ENCODE data around the gene CORO2A. TPM values are rescaled to one million over a fixed set of nuclear protein-coding genes. Genes with fewer than 3 reads are reported as not detected.

Gene CORO2A
- total and polyA plus RNA-seq, 2 of the 8 experiments (the other 6 are each of a cell fraction or from before 2014, with no cell fraction given): 13.7 to 27.9 TPM

- Histone ChIP-seq H4K5ac (ENCODE audit: insufficient read length, low read depth, low read length) (no peak overlapping the region), H3K4me3 (ENCODE audit: extremely low read depth in 1 of 4, insufficient read depth in 2 of 4, low read depth in 3 of 4, low read length in 4 of 4) (no peak overlapping the region), H2BK12ac (ENCODE audit: low read depth, low read length) (no peak overlapping the region), H2AFZ (ENCODE audit: low read length) (no peak overlapping the region), H3K4me2 (ENCODE audit: insufficient read depth in 1 of 2, low read depth in 2 of 2, low read length in 2 of 2) (no peak overlapping the region), H3K4ac (replicated peaks; ENCODE audit: insufficient read length, low read depth, low read length) (no peak overlapping the region), H3K36me3 (ENCODE audit: control insufficient read depth in 2 of 4, insufficient read depth in 4 of 4, low read length in 3 of 4) (peaks cover 2 to 28% (median 10%) of the 10 kb centered on the region in 4 experiments; a peak in 5 of 8 replicates), H3K9me3 (ENCODE audit: insufficient read depth in 2 of 2, low read depth in 1 of 2, low read length in 1 of 2) (no peaks in the 10 kb centered on the region), H3K79me2 (ENCODE audit: control insufficient read depth in 1 of 2, insufficient read depth in 2 of 2, low read length in 2 of 2) (no peaks in the 10 kb centered on the region), H4K20me1 (replicated peaks in 1 of 2; ENCODE audit: control insufficient read depth in 1 of 2, insufficient read depth in 2 of 2, low read length in 2 of 2) (peaks cover 4 to 7% of the 10 kb centered on the region in 2 experiments), H3K27me3 (replicated peaks in 1 of 4; ENCODE audit: control insufficient read depth in 3 of 4, extremely low read depth in 1 of 4, insufficient read depth in 3 of 4, low read length in 3 of 4) (no peaks in the 10 kb centered on the region), H2AK5ac (ENCODE audit: low read depth, low read length) (no peak overlapping the region), H3K27ac (ENCODE audit: low read depth, low read length) (no peak overlapping the region), H4K91ac (replicated peaks; ENCODE audit: insufficient read length, low read length) (no peak overlapping the region), H3K79me1 (ENCODE audit: low read depth, low read length) (no peaks in the 10 kb centered on the region), H3K23me2 (ENCODE audit: low read depth, low read length) (no peaks in the 10 kb centered on the region), H3K4me1 (replicated peaks in 1 of 4; ENCODE audit: control insufficient read depth in 3 of 4, insufficient read depth in 4 of 4, low read length in 3 of 4) (peaks cover 0 to 8% (median 5%) of the 10 kb centered on the region in 4 experiments; a peak in 4 of 7 replicates), H2BK20ac (ENCODE audit: low read length) (no peak overlapping the region), H3K23ac (ENCODE audit: insufficient read length) (no peak overlapping the region), H3K18ac (ENCODE audit: extremely low read depth, low read length) (no peak overlapping the region), H2BK120ac (replicated peaks; ENCODE audit: low read depth, low read length) (no peak overlapping the region), H4K8ac (ENCODE audit: extremely low read depth, insufficient read depth, low read length) (no peak overlapping the region), H2BK15ac (ENCODE audit: low read length) (no peak overlapping the region), H2BK5ac (ENCODE audit: low read depth, low read length) (no peak overlapping the region), H3K56ac (replicated peaks; ENCODE audit: insufficient read length, low read depth, low read length) (no peak overlapping the region), H3K14ac (ENCODE audit: insufficient read length) (no peak overlapping the region), H3K9ac (replicated peaks in 1 of 4; ENCODE audit: extremely low read depth in 1 of 4, low read depth in 3 of 4, low read length in 3 of 4) (no peak overlapping the region)
- ChIA-PET POLR2A (ENCODE audit: partially characterized antibody) (interaction anchor here (1.1 kb wide), 1 partner anchor 12 kb away, joined by 3 read pairs; no protein-coding TSS in a partner anchor), CTCF (ENCODE audit: partially characterized antibody) (interaction anchor here (0.5 to 1.5 kb wide), 5 partner anchors 9 to 155 kb away, joined by 3 to 4 read pairs (median 3); no protein-coding TSS in a partner anchor)
- FAIRE-seq: no peak
- WGBS, 2 experiments (ENCODE audit: extremely low coverage in 1 of 2, insufficient coverage in 1 of 2, insufficient read length in 1 of 2, insufficient replicate concordance in 2 of 2, low coverage in 1 of 2, low lambda C conversion rate in 2 of 2, missing lambda C conversion rate in 1 of 2): 83% methylated on average over 1 of the region's 1 CpG; no CpG with 5 or more reads in 1 of the 2 experiments
- DNase-seq (ENCODE audit: low read depth in 1 of 2, low spot score in 2 of 2): no peak
- TF ChIP-seq TAF1 (IDR thresholded peaks at IDR 0.05; ENCODE audit: low read depth, low read length): no peak
- TF ChIP-seq RAD21 (IDR thresholded peaks at IDR 0.05 in 1 of 2, conservative IDR thresholded peaks at IDR 0.05 in 1 of 2; ENCODE audit: low read depth in 2 of 2, low read length in 2 of 2): no peak
- no peak for TF ChIP-seq CREB1 (IDR thresholded peaks at IDR 0.05)
- no peak for TF ChIP-seq CHD2 (IDR thresholded peaks at IDR 0.05; ENCODE audit: low read length)
- TF ChIP-seq EP300 (IDR thresholded peaks at IDR 0.05; ENCODE audit: borderline replicate concordance in 1 of 2, low read depth in 2 of 2, low read length in 2 of 2): no peak
- TF ChIP-seq USF2 (IDR thresholded peaks at IDR 0.05; ENCODE audit: low read length): no peak
- TF ChIP-seq TCF12 (IDR thresholded peaks at IDR 0.05; ENCODE audit: low read depth, low read length): no peak
- TF ChIP-seq BRCA1 (IDR thresholded peaks at IDR 0.05; ENCODE audit: low read depth, low read length): no peak
- no peak for TF ChIP-seq RBBP5 (IDR thresholded peaks at IDR 0.05; ENCODE audit: borderline replicate concordance, low read depth, low read length)
- TF ChIP-seq E2F6 (IDR thresholded peaks at IDR 0.05): no peak
- no peak for TF ChIP-seq CBX8 (IDR thresholded peaks at IDR 0.05; ENCODE audit: borderline replicate concordance, low read depth, low read length)
- TF ChIP-seq ASH2L (IDR thresholded peaks at IDR 0.05; ENCODE audit: low read length): no peak
- no peak for TF ChIP-seq YY1 (IDR thresholded peaks at IDR 0.05; ENCODE audit: low read depth, low read length)
Measured at GRCh38 chr9:98080326-98080725, 112.1 kb downstream of the CORO2A start.
